ENCODE results near the gene EMC7. TPM values are rescaled to one million over a fixed set of nuclear protein-coding genes. Genes with fewer than 3 reads are reported as not detected.

The EMC7 gene
- total RNA-seq, 1 donor from 2014 or later = 47.4 TPM

DNA sequence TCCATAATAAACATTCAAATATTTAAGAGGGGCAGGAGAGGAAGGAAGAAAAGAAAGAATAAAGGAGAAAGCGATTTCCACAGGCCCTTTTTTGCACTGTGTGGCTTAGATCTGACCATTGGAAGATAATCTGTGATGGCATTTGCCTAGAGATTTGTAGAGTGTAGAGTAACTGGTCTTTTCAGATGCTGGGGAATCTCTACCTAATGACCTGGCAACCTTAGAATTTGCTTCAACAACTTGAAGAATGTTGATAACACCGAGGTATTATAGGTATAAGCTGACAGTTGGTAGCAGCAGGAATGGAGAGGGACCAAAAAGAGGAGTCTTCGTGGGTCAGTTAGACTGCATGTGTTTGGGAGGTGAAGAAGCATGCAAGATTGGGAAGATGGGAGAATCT is 41.7 kb downstream of the EMC7 start:
- TF ChIP-seq CTCF (IDR thresholded peaks at IDR 0.05; ENCODE audit: partially characterized antibody, unreplicated experiment) = no peak
- DNase-seq = no peak
- Mint-ChIP-seq H3K27me3 (ENCODE audit: unreplicated experiment) (peaks cover 2% of the 10 kb centered on the region), H3K4me1 (ENCODE audit: low read depth, unreplicated experiment) (no peaks in the 10 kb centered on the region), H3K27ac (ENCODE audit: unreplicated experiment) (no peak overlapping the region), H3K36me3 (ENCODE audit: unreplicated experiment) (no peaks in the 10 kb centered on the region), H3K9me3 (ENCODE audit: unreplicated experiment) (no peaks in the 10 kb centered on the region), H3K4me3 (ENCODE audit: unreplicated experiment) (no peak overlapping the region)

DNA sequence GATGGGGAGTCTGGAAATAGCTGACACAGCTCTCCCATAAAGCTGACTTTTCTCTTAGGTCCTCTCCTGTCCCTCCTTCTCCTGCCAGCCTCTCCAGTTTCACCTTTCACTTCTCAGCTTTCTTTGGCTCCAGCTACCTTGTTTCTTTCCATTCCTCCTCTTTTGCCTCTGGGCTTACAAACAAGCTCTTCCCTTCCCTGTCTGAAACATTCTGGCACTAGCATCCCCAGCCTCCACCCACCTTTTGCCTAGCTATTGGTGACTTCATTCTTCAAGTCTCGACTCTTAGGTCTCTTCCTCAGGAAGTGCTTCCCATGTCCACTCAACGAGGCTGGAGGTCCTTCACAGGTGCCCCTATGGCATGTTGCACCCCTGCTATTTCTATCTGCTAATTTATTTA is 42.2 kb downstream of the EMC7 start:
- Mint-ChIP-seq H3K36me3 (ENCODE audit: unreplicated experiment) (no peaks in the 10 kb centered on the region), H3K4me1 (ENCODE audit: low read depth, unreplicated experiment) (no peaks in the 10 kb centered on the region), H3K4me3 (ENCODE audit: unreplicated experiment) (no peak overlapping the region), H3K27ac (ENCODE audit: unreplicated experiment) (no peak overlapping the region), H3K27me3 (ENCODE audit: unreplicated experiment) (peaks cover 2% of the 10 kb centered on the region), H3K9me3 (ENCODE audit: unreplicated experiment) (no peaks in the 10 kb centered on the region)
- no peak for TF ChIP-seq CTCF (IDR thresholded peaks at IDR 0.05; ENCODE audit: partially characterized antibody, unreplicated experiment)
- DNase-seq = no peak

DNA sequence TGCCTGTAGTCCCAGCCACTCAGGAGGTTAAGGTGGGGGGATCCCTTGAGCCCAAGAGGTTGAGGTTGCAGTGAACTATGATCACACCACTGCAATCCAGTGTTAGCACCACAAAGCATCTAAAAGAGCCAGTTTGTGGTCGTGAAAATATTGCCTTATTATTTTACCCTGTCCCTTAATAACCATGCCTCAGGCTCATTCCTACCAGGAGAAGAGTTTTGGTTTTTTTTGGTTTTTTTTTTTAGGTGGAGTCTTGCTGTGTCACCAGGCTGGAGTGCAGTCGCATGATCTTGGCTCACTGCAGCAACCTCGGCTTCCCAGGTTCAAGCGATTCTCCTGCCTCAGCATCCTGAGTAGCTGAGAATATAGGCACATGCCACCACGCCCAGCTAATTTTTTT is 44.8 kb downstream of the EMC7 start:
- DNase-seq = no peak
- Mint-ChIP-seq H3K27me3 (ENCODE audit: unreplicated experiment) (peaks cover 2% of the 10 kb centered on the region), H3K4me3 (ENCODE audit: unreplicated experiment) (no peak overlapping the region), H3K4me1 (ENCODE audit: low read depth, unreplicated experiment) (no peaks in the 10 kb centered on the region), H3K9me3 (ENCODE audit: unreplicated experiment) (no peaks in the 10 kb centered on the region), H3K27ac (ENCODE audit: unreplicated experiment) (no peak overlapping the region), H3K36me3 (ENCODE audit: unreplicated experiment) (peaks cover 11% of the 10 kb centered on the region)
- no peak for TF ChIP-seq CTCF (IDR thresholded peaks at IDR 0.05; ENCODE audit: partially characterized antibody, unreplicated experiment)

DNA sequence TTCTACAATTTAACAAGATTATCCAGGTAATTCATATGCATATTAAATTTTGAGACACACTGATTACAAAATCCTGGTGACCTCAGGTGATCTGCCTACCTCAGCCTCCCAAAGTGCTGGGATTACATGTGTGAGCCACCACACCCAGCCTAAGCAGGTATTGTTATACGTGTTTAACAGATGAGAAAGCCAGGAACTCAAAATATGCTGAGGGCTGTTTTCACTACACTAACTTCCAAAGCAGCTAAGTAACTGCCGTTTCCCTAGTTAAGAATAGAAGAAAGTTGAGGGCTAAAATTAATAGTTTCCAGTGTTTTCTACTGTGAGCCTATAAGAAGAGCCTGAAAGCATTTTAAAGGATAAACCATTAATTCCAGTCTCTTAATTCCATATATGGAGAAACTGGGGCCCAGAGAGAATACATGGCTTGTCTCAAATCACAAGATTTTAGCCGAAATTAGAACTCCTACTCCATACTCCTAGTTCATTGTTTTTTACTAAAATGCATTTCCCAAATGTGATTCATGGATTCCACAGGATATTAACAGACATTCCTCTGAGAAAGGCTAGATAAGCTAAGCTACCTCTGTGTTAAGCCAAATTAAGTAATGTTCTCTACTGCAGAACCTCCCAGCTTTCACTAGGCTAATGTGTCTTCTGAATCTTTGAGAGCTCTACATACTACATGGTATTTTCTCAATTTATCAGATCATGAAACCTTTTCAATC is 45.6 kb downstream of the EMC7 start:
- no peak overlapping the region for H3K27ac Mint-ChIP-seq (ENCODE audit: unreplicated experiment)

More for the DNA sequence above, 45.6 kb downstream of the EMC7 start:
- H3K9me3 Mint-ChIP-seq (ENCODE audit: unreplicated experiment) = peaks cover 3% of the 10 kb centered on the region
- peaks cover 2% of the 10 kb centered on the region for H3K27me3 Mint-ChIP-seq (ENCODE audit: unreplicated experiment)
- no peak for TF ChIP-seq CTCF (IDR thresholded peaks at IDR 0.05; ENCODE audit: partially characterized antibody, unreplicated experiment)
- no peak for DNase-seq
- H3K36me3 Mint-ChIP-seq (ENCODE audit: unreplicated experiment) = peaks cover 15% of the 10 kb centered on the region
- no peaks in the 10 kb centered on the region for H3K4me1 Mint-ChIP-seq (ENCODE audit: low read depth, unreplicated experiment)
- H3K4me3 Mint-ChIP-seq (ENCODE audit: unreplicated experiment) = no peak overlapping the region
